Measurements from ENCODE around the gene ROCK2. TPM values are rescaled to one million over a fixed set of nuclear protein-coding genes. Genes with fewer than 3 reads are reported as not detected.
A peak's percentile ranks its signal among the peaks of the same experiment; 100 is the strongest.
"Not testable (repeated sequence)": the region's sequence is repeated elsewhere in the genome, so short reads cannot be mapped to it uniquely, and the experiment has no call there.

ROCK2 gene
- total RNA-seq, 1 experiment from 2014 or later, result 12.8 TPM

DNA sequence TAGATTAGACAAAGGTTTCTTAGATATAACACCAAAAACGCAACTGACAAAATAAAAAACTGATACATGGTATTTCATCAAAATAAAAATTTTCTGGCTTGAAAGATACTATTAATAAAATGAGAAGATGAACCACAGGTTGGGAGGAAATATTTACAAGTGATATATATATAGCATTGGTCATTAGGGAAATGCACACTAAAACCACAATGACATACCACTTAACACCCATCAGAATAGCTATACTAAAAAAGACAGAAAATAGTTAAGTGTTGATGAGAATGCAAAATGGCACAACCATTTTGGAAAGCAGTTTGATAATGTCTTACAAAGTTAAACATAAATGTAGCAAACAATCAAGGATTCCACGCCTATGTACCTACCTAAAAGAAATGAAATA lies 105.3 kb downstream of the ROCK2 start:
- no peak for DNase-seq (ENCODE audit: low spot score)

DNA sequence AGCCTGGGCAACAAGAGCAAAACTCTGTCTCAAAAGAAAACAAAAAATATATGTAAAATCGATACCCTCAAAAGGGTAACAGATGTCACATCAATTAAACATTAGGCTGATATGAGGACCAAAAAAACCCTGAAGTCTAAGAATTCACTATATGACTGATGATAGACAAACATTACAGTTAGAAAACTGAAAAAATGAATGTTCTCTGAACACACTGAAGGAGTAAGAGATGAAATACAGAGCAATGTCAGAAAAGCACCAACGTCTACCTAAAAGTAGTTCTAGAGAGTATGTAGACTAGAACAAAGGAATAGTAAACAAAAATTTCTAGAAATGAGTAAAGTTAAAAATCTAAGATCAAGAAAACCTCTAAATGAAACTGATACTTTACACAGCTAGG lies 107.3 kb downstream of the ROCK2 start:
- no peak for DNase-seq (ENCODE audit: low spot score)

DNA sequence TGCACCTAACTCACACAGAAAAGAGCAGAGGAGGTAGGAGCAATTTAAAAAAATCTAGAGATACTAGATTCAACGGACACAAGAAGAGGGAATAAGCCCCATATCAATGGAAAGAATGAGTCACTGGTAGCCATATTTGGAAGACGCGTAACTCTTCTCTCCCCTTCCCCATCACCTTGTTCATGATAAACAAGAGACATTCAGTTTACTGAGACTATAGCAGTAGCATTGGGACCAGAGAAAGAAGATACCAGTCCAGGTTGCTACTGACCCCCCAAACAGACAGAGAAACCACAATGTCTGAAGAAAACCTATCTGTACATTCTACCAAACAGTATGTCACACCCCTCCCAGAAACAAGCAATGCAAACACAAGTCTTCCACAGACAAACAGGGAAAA lies 108.1 kb downstream of the ROCK2 start:
- DNase-seq (ENCODE audit: low spot score), result no peak

DNA sequence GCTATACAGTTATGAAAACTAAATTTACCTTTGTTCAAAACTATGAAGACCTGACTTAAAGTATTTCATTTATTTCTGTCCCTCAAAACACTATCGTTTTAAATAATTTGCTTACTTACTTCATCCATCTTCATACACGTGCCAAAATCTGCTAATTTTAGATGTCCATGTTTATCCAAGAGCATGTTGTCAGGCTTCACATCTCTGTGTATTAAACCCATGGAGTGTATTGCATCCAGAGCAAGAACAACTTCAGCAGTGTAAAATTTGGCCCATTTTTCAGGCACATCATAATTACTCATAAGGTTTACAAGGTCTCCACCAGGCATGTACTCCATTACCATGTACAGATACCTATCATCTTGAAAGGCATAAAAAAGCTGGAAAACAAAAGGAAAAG lies 108.9 kb downstream of the ROCK2 start:
- no peak for DNase-seq (ENCODE audit: low spot score)

DNA sequence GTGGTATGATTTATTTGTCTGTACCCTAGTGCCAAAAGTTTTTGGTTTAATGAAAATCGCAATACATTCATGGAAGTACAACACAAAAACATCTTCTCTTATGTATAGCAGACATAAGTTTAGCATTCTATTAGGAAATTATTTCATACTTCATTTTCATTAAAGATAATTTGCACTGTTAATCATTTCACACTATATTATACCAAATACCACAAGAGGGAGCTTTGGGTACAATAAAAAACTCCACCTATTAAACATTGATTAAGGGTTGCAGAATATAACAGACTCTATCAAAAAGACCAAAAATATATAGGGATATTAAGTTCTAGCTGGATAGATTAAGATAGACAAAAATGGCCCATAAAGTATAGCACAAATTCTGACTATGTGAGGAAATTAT lies 110.1 kb downstream of the ROCK2 start:
- DNase-seq (ENCODE audit: low spot score), result no peak

DNA sequence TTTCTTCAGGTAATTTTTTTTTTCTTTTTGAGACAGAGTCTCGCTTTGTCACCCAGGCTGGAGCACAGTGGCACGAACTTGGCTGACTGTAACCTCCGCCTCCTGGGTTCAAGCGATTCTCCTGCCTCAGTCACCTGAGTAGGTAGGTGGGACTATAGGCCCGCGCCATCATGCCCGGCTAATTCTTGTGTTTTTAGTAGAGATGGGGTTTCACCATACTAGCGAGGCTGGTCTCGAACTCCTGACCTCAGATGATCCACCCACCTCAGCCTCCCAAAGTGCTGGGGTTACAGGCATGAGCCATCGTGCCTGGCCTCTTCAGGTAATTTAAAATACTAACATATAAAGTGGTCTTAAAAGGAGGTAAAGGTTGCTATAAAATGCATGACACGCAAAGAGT lies 113.2 kb downstream of the ROCK2 start:
- not testable (repeated sequence) for DNase-seq (ENCODE audit: low spot score)

DNA sequence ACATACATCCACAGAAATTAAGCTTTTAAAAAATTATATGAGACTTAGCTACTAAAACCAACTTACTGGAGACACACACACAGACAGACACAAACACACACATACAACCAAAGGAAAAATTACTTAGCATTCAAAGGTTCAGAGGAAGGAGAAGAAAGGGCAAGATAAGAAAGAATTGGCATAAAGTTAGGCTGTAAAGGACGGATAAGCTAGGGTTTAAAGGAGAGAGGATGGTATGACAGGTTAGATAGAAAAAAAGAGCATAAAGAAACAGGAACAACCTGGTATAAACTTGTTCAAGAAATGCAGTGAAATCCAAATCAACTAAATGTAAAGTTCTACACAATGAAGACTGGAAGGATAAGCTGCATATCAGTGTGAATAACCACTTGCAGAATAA lies 115.7 kb downstream of the ROCK2 start:
- DNase-seq (ENCODE audit: low spot score), result no peak

DNA sequence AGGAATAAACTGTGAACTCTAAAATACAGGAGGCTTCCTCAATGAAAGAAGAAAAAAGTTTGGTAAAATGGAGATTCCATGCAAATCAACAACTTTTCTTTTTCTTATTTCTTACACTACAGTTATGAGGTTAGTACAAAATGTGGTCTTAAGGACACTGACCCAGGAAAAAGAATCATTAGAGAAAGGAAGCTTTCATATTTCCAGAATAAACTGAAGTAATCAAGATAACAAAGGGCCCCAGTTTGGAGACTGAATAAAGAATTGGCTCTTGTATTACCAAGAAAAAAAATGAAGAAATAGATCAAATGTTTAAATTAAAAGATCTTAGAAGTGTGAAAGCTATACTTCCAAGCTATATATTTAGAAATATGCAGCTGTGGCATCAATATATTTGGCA lies 116.8 kb downstream of the ROCK2 start:
- no peak for DNase-seq (ENCODE audit: low spot score)

DNA sequence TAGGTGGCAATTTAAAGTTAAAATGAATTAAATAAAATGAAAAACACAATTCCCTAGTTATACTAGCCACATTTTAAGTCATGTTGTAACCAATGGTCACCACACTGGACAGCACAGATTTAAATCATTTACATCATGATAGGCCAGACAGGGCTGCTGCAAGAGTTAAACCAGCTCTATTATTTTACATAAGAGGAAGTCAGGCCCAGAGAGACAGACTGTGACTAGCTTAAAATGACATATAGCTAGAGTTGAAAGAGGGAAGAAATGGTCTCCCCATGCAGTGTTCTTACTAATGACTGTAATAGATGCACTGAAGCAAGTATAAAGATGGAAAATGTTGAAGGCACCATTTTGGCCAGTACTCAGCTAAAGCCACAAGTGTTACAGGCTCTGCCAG lies 119.5 kb downstream of the ROCK2 start:
- no peak for DNase-seq (ENCODE audit: low spot score)

DNA sequence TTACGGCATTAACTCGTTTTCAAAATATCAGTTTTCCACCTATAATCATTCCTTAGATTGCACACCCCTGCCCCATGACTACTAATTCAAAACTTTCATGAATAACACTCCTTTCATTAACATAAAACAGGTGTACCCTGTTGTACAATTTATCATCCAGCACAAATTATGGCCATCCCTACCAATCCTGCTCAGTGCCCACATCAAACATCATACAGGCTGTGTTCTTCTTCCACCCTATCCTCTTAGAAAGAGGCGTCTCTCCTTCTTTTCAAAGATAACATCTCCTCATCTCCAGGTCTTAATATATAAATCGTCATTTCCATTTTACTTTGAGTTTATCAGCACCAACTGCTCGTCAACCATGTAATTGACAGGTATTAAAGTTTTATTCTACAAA lies 121.6 kb downstream of the ROCK2 start:
- DNase-seq (ENCODE audit: low spot score), result no peak

DNA sequence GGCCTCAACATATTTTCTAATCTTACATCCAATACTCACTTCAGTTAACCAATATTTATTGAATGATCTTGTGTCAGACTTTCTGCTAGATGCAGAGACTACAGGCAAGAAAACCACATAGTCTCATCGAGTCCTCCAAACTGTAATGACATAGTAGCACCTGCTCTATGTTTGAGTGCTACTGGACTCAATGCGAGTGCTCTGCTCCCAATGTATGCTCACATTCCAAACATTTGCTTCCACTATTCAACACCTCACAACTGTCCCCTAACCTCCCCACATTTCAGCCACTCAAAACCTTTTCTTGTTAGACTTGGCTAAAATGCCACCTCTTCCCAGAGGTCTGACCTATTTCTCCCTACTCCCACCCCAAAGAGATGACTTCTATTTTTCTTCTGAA lies 124.0 kb downstream of the ROCK2 start:
- no peak for DNase-seq (ENCODE audit: low spot score)

DNA sequence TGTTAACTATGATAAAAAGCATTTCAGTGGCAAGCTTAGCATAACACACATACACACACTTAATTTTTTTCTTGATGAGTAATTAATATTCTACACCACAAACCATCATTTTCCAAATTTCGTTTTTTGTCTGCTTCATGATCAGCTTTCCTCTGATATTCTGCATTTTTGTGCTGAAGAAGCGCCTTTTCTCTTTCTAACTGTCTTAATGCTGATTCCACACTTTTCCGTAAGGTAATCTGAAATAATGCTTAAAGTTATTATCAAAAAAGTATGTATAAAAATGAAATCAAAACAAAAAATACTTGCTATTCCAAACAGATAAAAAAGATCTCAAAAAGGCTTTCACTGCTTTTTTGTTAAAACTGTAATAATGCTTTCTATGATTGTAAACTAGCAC lies 129.0 kb downstream of the ROCK2 start:
- DNase-seq (ENCODE audit: low spot score), result no peak

DNA sequence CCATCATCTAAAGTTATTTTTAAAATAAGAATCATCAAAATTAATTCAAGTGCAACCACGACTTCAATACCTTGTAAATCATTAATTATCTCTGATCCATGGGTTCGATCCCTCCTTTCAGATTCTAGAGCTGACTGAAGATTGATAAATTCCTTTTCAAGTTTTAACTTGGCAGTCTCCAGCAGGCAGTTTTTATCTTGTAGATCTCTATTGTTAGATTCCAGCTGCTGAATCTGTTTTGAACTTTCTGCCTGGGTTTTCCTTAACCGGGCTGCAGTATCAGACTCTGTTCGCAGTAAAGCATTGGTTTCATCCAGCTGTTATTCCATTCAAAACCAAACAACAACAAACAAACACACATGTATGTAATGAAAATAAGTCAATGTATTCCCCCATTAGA lies 129.7 kb downstream of the ROCK2 start:
- no peak for DNase-seq (ENCODE audit: low spot score)

DNA sequence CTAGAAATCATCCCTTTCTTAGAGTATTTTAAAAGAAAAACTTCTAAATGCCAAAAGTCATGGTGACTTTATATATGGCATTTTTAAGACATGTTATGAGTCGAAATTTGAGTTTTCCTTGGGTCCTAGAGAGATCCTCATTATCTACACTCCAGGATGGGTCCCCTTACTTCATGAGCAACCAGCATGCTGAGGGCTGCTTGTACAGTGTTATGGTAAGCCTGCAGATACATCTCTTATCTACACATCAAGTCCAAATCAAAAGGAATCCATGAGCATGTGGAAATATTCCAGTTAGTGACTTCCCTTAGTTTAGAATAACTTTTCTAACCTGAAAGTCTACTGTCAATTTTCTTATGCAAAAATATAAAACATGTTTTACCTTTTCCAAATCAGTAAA lies 130.5 kb downstream of the ROCK2 start:
- DNase-seq (ENCODE audit: low spot score), result no peak

DNA sequence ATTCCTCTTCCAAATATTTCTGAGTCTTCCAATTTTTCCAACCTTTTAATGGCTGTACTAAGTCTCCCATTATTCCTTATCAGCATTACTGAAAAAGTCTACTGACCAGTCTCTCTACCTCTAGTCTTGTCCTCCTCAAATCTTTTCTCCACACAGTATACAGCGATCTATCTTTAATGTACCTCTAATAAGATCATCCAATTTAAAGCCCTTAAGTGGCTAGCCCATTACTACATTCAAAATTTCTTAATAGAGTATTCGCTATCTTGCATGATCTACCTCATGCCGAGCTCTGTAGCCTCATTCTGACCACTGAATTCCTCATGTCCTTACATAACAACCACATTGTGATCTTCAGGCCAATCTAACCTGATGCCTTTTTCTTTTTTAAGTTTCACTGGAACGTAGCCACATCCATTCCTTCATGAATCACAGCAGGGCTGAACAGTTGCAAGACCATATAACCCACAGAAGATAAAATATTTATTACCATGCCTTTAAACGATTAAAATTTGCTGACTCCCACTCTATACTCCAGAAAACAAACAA lies 131.3 kb downstream of the ROCK2 start:
- peak; percentile 8 for DNase-seq (ENCODE audit: low spot score)

DNA sequence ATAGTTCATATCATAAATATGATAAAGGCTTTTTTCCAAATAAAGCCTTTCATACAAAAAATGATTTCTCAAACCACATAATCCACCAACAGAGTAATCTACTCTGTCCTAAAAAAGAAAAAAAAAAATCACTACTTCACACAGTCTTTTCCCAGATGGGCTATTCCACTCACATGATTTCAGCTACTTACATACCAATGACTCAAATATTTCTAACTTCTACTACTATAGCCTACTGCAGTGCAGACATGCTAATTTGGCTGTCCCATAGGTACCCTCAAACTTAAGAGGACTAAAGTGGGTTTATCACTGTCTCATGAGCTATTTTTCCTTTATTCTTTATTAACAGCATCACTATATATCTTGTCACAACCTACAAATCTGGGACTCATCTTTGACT lies 131.8 kb downstream of the ROCK2 start:
- no peak for DNase-seq (ENCODE audit: low spot score)

DNA sequence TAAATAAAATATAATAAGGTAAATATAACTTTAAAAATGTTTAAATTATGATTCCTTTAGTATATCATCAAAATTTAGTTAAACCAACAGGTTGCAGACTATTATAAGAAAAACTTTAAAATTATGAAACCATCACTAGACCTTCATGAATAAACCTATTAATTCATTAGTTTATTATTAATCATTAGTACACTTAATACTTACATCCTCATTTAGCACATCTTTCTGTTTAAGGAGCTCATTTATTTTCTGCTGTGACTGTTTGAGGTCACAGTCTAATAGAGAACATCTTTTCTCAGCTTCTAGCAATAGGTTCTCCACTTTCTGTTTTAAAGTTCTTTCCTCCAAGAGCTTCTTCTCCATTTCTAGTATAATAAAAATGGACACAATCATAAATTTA lies 136.4 kb downstream of the ROCK2 start:
- no peak for DNase-seq (ENCODE audit: low spot score)

DNA sequence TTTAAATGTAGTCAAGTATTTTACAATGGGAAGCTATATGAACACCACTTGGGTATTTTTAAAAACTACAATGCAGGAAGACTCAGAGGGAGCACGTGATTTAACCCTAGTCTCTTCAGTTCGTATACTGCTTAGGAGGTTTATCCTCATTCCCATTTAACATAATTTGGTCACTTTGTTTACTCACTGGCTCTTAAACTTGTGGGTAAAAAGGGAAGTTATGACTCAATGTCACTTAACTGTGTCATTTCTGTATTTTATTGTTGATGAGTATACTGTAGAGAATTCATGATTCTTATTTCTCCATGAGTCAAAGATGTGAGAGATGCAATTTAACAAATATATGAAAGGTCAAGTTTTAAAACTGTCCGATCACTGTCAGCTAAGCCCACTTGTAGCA lies 141.0 kb downstream of the ROCK2 start:
- peak; percentile 37 for DNase-seq (ENCODE audit: low spot score)

DNA sequence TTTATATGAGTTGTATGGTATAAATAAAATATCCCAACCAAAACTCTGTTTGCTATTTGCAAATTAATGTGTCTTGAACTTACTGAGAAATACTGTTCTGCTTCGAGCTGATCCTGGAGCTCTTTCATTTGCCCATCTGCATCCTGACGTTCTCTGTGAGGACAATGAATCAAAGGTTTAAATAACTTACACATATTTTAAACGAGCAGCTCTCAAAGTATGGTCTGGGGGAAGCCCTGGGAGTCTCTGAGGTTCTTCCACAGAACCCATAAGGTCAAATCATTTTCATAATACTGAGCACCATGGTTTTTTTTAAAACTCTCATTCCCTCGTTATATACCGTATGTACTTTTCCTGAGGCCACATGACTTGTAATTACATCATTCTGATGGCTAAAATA lies 142.5 kb downstream of the ROCK2 start:
- no peak for DNase-seq (ENCODE audit: low spot score)

DNA sequence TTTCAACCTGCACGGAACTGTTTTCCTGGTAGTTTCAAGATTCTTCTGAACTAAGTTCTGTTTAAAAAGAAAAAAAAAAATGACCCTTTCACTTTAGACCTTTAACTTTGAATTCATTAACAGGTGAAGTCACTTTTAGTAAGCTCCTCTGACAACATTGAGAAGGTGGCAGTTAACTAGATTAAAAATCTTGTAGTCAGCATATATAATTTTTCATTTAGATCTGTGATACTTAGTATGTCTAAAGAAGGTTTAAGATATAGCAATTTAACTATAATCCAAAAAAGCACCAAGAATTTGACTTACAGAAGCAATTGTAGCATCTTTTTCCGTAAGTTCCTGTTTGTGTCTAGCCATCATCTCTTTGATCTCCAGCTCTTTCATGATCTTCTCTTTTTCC lies 143.8 kb downstream of the ROCK2 start:
- no peak for DNase-seq (ENCODE audit: low spot score)

DNA sequence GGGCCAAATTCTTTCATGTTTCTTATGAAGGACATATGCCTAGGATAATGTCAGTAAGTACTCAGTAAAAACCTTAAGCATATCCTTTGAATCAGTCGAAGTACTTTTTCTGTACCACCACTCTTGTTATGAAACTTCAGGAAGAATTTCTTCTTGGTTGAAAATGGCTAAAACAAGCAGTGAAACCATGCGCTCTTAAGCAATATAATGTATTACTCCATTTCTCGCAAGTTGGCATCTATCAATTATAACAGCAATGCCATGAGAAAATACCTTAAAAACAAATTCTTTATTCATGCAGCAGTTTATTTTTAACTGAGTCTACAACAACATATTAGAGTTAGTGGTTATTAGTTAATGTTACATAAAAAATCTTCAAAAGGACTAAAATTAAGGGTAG lies 148.2 kb downstream of the ROCK2 start:
- DNase-seq (ENCODE audit: low spot score), result no peak

DNA sequence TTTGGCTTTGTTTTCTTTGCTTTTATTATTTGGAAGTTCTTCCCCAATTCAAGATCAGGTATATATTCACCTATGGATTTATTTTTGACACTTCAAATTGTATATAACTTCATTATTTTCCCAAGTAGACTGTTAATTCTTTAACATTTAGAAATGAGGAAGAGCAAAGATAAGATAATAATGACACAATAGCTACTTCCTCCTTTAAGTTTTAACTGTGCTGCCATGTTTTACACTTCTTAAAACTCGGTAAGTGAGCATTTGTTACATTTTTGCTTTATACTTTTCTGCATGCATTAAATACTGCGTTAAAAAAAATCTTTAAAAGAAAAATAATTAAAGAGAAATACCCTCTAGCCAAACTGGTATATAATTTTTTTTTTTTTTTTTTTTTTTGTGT lies 156.7 kb downstream of the ROCK2 start:
- no peak for DNase-seq (ENCODE audit: low spot score)

DNA sequence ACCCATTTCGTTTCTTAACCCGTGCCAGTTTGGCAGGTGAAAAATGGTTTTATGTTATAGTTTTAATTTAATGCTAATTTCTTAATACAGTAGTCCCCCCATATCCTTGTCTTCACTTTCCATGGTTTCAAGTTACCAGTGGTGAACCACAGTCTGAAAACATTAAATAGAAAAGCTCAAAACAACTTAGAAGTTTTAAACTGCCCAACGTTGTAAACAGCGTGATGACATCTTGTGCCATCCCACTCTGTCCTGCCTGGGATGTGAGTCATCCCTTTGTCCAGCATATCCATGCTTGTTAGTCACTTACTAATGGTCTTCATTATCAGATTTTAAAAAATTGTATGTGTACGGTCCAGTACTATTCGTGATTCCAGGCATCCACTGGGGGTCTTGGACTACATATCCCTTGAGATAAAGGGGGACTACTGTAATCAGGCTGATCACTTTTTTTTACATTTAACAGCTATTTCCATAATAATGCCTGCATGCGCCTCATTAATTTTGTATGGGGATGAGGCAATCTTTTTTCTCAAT lies 157.3 kb downstream of the ROCK2 start:
- peak; percentile 39 for DNase-seq (ENCODE audit: low spot score)

DNA sequence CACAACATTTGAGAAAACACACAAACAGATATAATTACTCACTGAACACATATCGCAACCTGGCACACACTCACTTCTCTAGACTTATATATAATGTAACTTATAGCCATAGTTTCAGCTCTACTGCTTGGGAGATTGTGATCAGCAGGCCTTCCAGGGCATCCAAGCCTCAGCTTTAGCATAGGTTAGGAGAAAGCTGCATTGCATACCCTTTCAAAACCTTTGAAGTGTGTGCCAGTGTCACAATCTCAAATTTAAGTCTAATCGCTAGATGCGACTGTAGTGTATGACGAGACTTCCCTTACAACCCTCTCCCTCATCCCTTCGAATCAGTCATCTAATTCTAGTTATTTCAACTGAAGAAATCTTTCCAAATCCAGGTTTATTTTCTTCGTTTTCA lies 158.3 kb downstream of the ROCK2 start:
- no peak for DNase-seq (ENCODE audit: low spot score)

DNA sequence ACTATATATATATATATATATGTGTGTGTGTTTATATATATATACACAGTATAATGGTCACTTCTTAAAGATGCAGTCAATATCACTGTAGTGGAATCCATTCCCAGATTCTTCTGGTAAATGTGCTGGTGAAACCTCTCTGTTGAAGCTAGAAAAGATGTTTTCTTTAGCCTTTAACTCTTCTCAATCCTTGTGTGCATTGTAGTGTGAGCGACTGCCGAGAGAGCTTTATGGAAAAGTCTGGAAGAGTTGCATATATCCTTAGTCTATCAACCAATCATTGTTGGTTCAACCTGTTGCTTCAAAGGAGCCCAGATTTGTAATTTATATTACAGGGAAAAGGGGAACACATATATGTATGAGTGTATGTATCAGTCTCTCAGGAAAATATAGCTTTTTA lies 161.5 kb downstream of the ROCK2 start:
- DNase-seq (ENCODE audit: low spot score), result no peak

Data from H4 (cell line).